Posterior cingulate gyrus (tissue), 11 donors: ENCODE results near the gene TSPAN16.
"Not testable (repeated sequence)": the region's sequence is repeated elsewhere in the genome, so short reads cannot be mapped to it uniquely, and the experiment has no call there.

Experiments used
- DNase-seq, 10 donors: peaks; one replicate each; pipeline versions ENCODE4 v3.0.0 to v3.0.0-alpha.2; 2020 to 2021; ENCODE audit warnings: mixed read lengths in 3 of 10
- intact Hi-C: fragments of 100-400 bp; cut with DNase I; formaldehyde crosslinking; loops from one replicate; pipeline ENCODE4 v1.15.1; 2023

Gene TSPAN16

DNA sequence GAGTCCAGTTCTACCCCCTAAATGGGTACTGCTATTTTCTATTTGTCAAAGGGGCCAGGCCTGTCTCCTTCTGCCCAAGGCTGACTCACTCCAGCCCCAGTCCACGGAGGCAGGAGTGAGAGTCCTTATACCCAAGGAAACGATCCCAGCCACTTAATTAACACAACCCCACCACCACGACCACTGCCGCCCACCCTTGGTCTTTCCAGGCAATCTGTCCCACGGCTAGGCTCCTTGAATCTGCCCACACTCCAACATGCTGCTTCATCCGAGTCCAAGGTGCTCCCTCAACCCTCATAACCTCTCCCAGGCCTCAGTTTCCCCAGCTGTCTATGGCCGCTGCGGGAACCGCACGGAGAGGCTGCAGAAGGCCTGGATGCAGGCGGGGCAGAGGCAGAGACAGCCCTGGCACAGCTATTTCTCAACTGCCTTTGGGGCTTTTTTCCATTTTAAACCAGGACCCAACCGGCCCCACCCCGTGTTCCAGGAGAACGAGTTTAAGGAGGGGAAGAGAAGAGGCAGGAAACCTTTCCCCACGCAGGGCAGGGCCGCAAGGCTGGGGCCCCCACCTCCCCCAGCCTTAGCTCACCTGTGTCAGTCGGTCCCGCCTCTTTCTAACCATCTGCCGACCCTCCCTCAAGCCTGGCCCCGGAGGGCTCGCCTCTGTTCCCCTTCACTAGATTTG, 42.8 kb downstream of the TSPAN16 start:
- intact Hi-C loops, result no loop called here
- peak in 1 of 10 donors; percentile 78 for DNase-seq

- intact Hi-C loops, result no loop called here
These were observed 43.5 kb downstream of the TSPAN16 start, which contains the start of gene RAB3D for GRCh38 chr19:11339254-11340098. TSS of gene RAB3D (minus strand) at chr19:11339657. CDS start at chr19:11337399, 2,258 bp downstream.

GRCh38 chr19:11340099-11340467, 44.1 kb downstream of the TSPAN16 start:
- intact Hi-C loops, DNase-seq: not testable (repeated sequence)

More at GRCh38 chr19:11339254-11340098, 43.5 kb downstream of the TSPAN16 start, which contains the start of gene RAB3D:
- DNase-seq, result peak; percentile 79 to 98 (median 90)

- DNase-seq, result no peak
- intact Hi-C loops, result no loop called here
These were observed 46.5 kb downstream of the TSPAN16 start for GRCh38 chr19:11342429-11342828.

GRCh38 chr19:11345122-11345803, 49.3 kb downstream of the TSPAN16 start:
- no peak for DNase-seq
- intact Hi-C loops, result no loop called here

DNA sequence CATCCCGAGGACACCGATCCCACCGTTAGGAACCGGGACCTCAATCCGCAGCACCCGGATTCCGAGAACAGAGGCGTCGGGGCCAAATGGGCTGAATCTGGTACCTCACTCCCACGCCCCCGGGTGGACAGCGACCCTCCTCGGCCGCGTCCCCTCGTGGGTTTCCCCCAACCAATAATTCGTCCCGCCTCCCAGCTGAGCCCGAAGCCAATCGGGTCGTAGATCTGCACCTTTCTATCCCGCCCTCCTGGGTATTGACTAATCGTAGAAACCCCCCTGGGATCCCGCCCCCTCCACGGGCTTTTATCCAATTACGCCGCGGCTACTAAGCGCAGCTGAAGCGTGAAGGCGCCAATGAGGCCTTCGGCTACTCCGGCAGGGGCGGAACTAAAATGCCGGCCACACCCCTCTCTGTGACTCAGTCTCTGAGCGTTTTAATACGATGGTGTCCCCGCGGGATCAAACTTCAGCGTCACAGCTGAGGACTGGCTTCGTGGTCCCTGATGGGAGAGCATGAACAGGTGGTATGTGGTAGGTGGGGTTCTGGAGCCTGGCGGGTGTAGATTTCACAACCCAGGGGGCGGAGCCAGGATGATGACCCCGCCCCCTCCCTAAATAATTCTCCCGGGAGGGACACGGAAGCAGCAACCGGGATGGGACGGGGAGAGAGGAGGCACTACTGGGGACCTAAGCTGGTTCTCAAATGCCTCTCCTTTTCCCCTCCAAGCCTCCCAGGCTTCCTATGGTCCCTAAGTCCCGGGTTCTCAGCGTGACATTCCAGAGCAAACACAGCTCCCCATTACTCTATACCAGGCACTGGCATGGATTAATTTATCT, 50.4 kb downstream of the TSPAN16 start, which contains the start of the genes CCDC159 and TMEM205:
TSS of gene CCDC159 (plus strand) at position 416 of the 837 bp plus-strand sequence. CDS start at position 504, 88 bp downstream.
TSS of gene TMEM205 (minus strand) at position 165 of the 837 bp plus-strand sequence. CDS start 649 bp downstream, outside the sequence.
- peak; percentile 97 to 100 (median 99) for DNase-seq
- intact Hi-C loops, result no loop called here

- intact Hi-C loops, result no loop called here
- no peak for DNase-seq
These were observed 51.6 kb downstream of the TSPAN16 start for GRCh38 chr19:11347546-11348039.

GRCh38 chr19:11349171-11349570, 53.2 kb downstream of the TSPAN16 start:
- intact Hi-C loops, result no loop called here
- no peak for DNase-seq

GRCh38 chr19:11354102-11354501, 58.1 kb downstream of the TSPAN16 start:
- intact Hi-C loops, DNase-seq: not testable (repeated sequence)

- intact Hi-C loops, result no loop called here
- peak; percentile 79 to 99 (median 93) for DNase-seq
These were observed 59.5 kb downstream of the TSPAN16 start, which contains the start of gene PLPPR2 for GRCh38 chr19:11355160-11356073. TSS of gene PLPPR2 (plus strand) at chr19:11355432. CDS start at chr19:11357674, 2,242 bp downstream.

GRCh38 chr19:11356074-11356397, 60.1 kb downstream of the TSPAN16 start:
- intact Hi-C loops, result no loop called here
- no peak for DNase-seq

- intact Hi-C loops, result no loop called here
These were observed 61.0 kb downstream of the TSPAN16 start for GRCh38 chr19:11356676-11357550.

DNA sequence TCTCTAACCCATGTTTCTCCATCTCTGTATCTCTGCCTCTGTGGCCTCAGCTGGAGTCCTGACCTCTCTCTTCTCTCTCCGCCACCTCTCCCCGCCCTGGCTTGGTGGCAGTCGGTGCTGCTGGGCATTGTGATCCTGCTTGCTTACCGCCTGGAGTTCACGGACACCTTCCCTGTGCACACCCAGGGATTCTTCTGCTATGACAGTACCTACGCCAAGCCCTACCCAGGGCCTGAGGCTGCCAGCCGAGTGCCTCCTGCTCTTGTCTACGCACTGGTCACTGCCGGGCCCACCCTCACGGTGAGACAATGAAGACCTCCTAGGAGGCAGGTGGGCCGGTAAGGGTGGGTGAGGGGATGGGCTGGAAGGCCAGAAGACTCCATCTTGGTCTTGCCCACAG, 63.5 kb downstream of the TSPAN16 start:
- no peak for DNase-seq

More at GRCh38 chr19:11356676-11357550, 61.0 kb downstream of the TSPAN16 start:
- no peak for DNase-seq

GRCh38 chr19:11361037-11361770, 65.2 kb downstream of the TSPAN16 start:
- no peak for DNase-seq
- intact Hi-C loops, result no loop called here

More for the DNA sequence above, 63.5 kb downstream of the TSPAN16 start:
- intact Hi-C loops, result no loop called here

- intact Hi-C loops, result no loop called here
- no peak for DNase-seq
These were observed 66.1 kb downstream of the TSPAN16 start for GRCh38 chr19:11361771-11362731.

- DNase-seq, result no peak
- intact Hi-C loops, result no loop called here
These were observed 67.9 kb downstream of the TSPAN16 start for GRCh38 chr19:11363881-11364280.
